Activated T-helper 17 cell treated with anti-CD3 and anti-CD28 coated beads, Interleukin-2, amount 50 U/mL, for 72 hours (primary cell): ENCODE data around the gene IQUB. TPM values are rescaled to one million over a fixed set of nuclear protein-coding genes. Genes with fewer than 3 reads are reported as not detected.
"Not testable (repeated sequence)": the region's sequence is repeated elsewhere in the genome, so short reads cannot be mapped to it uniquely, and the experiment has no call there.

Source experiments
- ATAC-seq: fragments of 150-1000 bp; cut with Tn5 transposase; replicated peaks from 2 replicates; pipeline ENCODE4 v1.10.0; 2021; ENCODE audit warnings: mild to moderate bottlenecking, moderate library complexity
- H3K27ac Mint-ChIP-seq: one replicate; pipeline ENCODE4 v1.8.0; 2022; ENCODE audit warnings: mixed read lengths
- H3K27me3 Mint-ChIP-seq: one replicate; pipeline ENCODE4 v1.8.0; 2022; ENCODE audit warnings: mixed read lengths
- H3K36me3 Mint-ChIP-seq: one replicate; pipeline ENCODE4 v1.8.0; 2022; ENCODE audit warnings: low read depth, mild to moderate bottlenecking, mixed read lengths
- H3K4me1 Mint-ChIP-seq: one replicate; pipeline ENCODE4 v1.8.0; 2022; ENCODE audit warnings: mixed read lengths
- H3K4me3 Mint-ChIP-seq: one replicate; pipeline ENCODE4 v1.8.0; 2022; ENCODE audit warnings: mild to moderate bottlenecking, mixed read lengths
- H3K9me3 Mint-ChIP-seq: one replicate; pipeline ENCODE4 v1.8.0; 2022; ENCODE audit warnings: mixed read lengths
- total RNA-seq, 2 donors: library from RNA; stranded (reverse); gene quantifications; one replicate each; pipeline ENCODE4 v1.2.3, GENCODE V29; 2022

Gene IQUB
- total RNA-seq, 2 donors from 2014 or later, result 0.16 TPM; not detected in 1

DNA sequence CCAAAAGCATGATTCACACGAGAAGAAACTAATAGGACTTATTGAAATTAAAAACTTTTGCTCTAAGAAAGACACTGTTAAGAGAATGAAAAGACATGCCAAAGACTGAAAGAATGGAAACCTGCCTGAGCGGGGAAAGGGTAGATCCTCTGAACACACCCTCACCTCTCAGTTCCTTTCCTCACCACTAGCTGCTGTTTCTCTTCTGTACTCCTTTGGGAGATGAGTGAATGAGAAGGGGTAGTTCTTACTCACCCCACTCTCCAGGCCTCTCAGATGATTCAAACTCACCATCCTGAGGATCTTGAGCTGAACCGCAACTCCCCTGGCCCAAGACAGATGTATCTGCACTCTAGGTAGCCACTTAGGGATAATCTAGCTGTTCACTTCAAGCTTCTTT, 41.9 kb downstream of the IQUB start:
- Mint-ChIP-seq H3K4me1 (no peaks in the 10 kb centered on the region), H3K9me3 (no peaks in the 10 kb centered on the region), H3K4me3 (no peak overlapping the region), H3K27me3 (peaks cover 8% of the 10 kb centered on the region), H3K27ac (no peak overlapping the region), H3K36me3 (no peaks in the 10 kb centered on the region)
- ATAC-seq, result peak; percentile 47

DNA sequence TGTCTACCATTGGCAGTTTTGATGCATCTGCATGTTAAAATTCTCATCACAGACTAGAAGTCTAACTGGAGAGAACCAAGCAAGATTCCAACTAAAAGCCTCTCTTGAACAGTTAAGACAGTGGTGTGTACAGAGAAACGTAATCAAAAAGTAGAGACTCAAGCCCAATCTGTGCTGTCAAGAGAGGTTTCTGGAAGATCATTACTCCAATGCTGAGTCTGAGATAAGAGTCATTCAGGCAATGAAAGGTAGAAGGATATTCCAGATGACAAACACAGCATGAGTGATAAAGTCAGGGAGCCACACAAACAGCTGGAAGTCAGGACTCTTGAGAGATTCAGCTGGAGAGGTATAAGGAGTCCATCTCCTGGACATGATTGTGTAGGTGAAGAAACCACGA, 48.7 kb downstream of the IQUB start:
- ATAC-seq, result no peak
- H3K27ac Mint-ChIP-seq, result no peak overlapping the region
- H3K4me3 Mint-ChIP-seq, result no peak overlapping the region
- peaks cover 18% of the 10 kb centered on the region for H3K27me3 Mint-ChIP-seq
- no peaks in the 10 kb centered on the region for H3K36me3 Mint-ChIP-seq
- no peaks in the 10 kb centered on the region for H3K9me3 Mint-ChIP-seq
- H3K4me1 Mint-ChIP-seq, result no peaks in the 10 kb centered on the region

DNA sequence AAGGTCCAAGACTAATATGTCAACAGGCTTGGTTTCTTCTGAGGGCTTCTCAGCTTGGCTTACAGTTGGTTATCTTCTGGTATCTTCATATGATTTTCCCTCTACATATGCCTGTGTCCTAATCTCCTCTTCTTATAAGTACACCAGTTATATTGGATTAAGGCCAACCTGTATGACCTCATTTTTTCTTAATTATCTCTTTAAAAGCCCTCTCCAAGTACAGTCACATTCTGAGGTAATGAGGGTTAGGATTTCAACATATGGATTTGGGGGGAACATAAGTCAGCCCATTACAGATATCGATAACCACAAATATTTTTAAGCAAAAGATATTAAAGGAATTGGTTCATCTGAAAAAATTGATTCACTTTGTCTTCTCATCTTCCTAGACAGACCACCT, 49.2 kb downstream of the IQUB start:
- H3K36me3 Mint-ChIP-seq, result no peaks in the 10 kb centered on the region
- no peaks in the 10 kb centered on the region for H3K4me1 Mint-ChIP-seq
- no peaks in the 10 kb centered on the region for H3K9me3 Mint-ChIP-seq

DNA sequence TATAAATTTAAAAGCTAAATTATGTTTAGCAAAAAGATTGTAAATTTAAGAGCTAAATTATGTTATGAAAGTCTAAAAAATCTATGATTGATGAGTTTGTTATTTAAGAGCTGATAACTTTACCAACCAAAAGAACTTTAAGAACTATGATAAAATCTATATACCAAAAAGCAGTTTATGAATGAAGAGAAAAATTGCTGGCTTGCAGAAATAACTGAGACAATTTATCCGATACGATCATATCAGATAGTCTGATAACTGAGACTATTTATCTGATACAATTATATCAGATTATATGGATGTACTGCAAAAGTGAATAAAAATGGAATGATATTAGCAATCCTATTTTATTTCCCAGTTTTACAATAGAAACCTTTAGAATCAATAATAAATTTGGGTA, 50.2 kb downstream of the IQUB start:
- ATAC-seq, result no peak
- H3K36me3 Mint-ChIP-seq, result no peaks in the 10 kb centered on the region
- H3K9me3 Mint-ChIP-seq, result no peaks in the 10 kb centered on the region
- no peaks in the 10 kb centered on the region for H3K4me1 Mint-ChIP-seq
- no peak overlapping the region for H3K27ac Mint-ChIP-seq
- no peak overlapping the region for H3K4me3 Mint-ChIP-seq
- peaks cover 20% of the 10 kb centered on the region for H3K27me3 Mint-ChIP-seq

More for the DNA sequence above, 49.2 kb downstream of the IQUB start:
- H3K4me3 Mint-ChIP-seq, result no peak overlapping the region
- peaks cover 20% of the 10 kb centered on the region for H3K27me3 Mint-ChIP-seq
- no peak overlapping the region for H3K27ac Mint-ChIP-seq
- ATAC-seq, result no peak

DNA sequence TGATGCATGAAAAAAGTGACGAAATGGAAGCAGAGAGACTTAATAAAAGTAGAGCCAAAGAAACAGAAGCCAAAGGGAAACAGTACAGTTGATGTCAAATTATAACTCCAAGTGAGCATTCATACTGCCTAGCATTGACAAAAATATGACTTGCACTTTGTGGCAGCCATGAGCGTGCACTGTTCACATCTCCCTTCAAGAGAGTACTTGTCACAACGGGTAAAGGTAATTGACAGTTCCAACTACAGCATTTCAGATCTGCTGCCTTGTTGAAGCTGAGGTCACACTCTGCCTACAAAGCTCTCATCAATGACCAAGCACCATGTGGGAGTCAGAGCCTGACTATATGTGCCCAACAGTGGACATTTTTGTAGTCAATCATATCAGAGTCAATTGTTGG, 54.3 kb downstream of the IQUB start:
- Mint-ChIP-seq H3K9me3 (peaks cover 4% of the 10 kb centered on the region), H3K4me3 (no peak overlapping the region), H3K27me3 (peaks cover 29% of the 10 kb centered on the region), H3K27ac (no peak overlapping the region), H3K4me1 (no peaks in the 10 kb centered on the region), H3K36me3 (no peaks in the 10 kb centered on the region)
- ATAC-seq, result no peak

DNA sequence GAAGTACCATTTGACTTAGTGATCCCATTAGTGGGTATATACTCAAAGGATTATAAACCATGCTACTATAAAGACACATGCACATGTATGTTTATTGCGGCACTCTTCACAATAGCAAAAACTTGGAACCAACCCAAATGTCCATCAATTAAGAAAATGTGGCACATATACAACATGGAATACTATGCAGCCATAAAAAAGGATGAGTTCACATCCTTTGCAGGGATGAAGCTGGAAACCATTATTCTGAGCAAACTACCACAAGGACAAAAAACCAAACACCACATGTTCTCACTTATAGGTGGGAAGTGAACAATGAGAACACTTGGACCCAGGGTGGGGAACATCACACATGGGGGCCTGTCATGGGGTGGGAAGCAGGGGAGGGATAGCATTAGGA, 56.3 kb downstream of the IQUB start:
- not testable (repeated sequence) for ATAC-seq, H3K9me3 Mint-ChIP-seq, H3K4me3 Mint-ChIP-seq, H3K36me3 Mint-ChIP-seq, H3K4me1 Mint-ChIP-seq, H3K27ac Mint-ChIP-seq
- H3K27me3 Mint-ChIP-seq, result peaks cover 29% of the 10 kb centered on the region

DNA sequence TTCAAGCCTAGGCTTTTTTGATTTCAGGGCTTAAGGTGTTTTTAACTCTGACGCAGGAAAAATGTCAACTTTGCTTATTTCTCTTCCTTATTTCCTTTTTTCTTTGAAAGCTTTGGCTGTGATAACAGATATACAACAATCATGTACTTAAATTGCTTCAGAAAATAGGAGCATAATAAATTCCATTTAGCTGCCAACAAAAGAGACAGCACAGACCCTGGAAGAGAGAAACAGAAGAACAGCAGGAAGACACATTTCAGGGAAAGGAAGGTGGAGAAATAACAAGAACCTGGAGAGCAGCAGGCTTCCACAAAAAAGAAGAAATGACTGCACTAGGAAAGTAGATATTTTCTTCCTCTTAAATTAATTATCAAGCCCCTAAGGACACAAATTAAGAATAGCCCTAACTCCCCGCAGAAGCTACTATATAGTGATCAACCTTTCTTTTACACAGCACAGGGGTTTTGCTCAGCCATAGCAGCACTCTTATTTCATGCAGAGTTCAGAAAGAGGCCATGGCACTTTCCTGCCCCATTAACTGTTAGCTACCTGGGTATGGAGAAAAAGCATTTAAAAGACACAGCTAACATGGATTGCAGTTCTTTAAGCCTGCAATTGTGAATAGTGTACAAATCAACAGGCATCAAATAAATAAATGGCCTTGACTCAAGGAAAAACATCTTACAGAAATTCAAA, 61.5 kb downstream of the IQUB start:
- Mint-ChIP-seq H3K9me3 (peaks cover 4% of the 10 kb centered on the region), H3K4me3 (no peak overlapping the region), H3K36me3 (no peaks in the 10 kb centered on the region), H3K27me3 (peaks cover 15% of the 10 kb centered on the region), H3K27ac (no peak overlapping the region), H3K4me1 (no peaks in the 10 kb centered on the region)
- no peak for ATAC-seq

DNA sequence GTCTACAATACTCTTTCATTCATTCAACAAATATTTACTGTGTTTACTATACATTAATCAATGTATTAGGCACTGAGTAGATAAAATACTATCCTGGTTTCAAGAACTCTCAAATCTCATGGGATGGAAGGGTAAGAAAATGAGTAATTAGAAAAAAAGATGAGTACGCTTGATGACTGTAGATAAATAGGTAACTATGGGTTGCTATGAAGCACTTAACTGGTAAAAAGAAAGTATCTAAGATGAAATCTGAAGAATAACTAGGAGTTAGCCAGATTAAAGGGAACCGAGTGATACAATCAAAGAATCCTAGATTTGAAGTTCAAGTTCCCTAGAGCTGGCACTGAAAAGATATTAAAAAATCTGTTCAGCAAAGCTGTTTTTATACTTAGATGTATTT, 62.1 kb downstream of the IQUB start:
- Mint-ChIP-seq H3K36me3 (no peaks in the 10 kb centered on the region), H3K9me3 (peaks cover 4% of the 10 kb centered on the region), H3K27ac (no peak overlapping the region), H3K4me3 (no peak overlapping the region), H3K27me3 (peaks cover 15% of the 10 kb centered on the region), H3K4me1 (no peaks in the 10 kb centered on the region)
- no peak for ATAC-seq

DNA sequence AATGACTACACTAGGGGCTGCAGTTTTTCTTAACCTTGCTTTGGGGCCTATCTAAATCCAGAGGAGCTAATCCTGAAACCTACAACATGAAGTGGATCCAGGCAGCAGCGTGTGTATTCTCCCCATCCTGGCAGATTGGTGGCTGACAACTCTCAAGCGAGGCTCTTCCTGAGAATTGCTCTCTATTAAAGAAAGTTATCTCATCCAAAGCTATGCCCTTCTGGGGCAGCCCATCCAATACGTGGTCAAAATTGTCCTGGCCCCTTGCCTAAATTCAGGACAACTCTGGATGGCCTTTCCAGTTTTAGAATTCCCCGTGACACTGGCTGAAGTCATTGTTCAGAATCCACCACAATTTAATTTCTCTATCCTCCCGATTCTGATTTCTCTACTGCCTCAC, 66.1 kb downstream of the IQUB start:
- no peak overlapping the region for H3K27ac Mint-ChIP-seq

DNA sequence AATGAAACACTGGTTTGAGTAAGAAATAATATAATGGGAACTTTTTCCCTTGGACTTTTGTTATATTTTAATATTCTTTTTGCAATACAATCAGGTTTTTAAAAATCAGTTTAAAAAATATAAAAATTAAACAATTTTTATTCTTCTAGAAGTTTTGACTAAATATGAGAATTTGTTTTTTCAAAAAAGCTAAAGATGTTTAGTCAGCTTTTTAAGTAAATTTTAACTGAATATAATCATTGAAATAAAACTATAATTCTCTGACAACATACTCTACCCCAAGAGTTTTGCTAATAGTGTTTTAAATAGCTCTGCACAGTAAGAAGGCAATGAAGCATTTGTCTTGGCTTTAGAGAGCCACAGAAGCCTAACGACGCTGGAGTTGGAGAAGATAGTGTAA, 70.5 kb downstream of the IQUB start:
- no peaks in the 10 kb centered on the region for H3K4me1 Mint-ChIP-seq
- H3K27ac Mint-ChIP-seq, result no peak overlapping the region
- H3K4me3 Mint-ChIP-seq, result no peak overlapping the region
- H3K36me3 Mint-ChIP-seq, result no peaks in the 10 kb centered on the region
- H3K27me3 Mint-ChIP-seq, result no peaks in the 10 kb centered on the region
- H3K9me3 Mint-ChIP-seq, result no peaks in the 10 kb centered on the region
- ATAC-seq, result no peak

More for the DNA sequence above, 66.1 kb downstream of the IQUB start:
- H3K4me3 Mint-ChIP-seq, result no peak overlapping the region
- H3K27me3 Mint-ChIP-seq, result no peaks in the 10 kb centered on the region
- no peak for ATAC-seq
- no peaks in the 10 kb centered on the region for H3K4me1 Mint-ChIP-seq
- H3K9me3 Mint-ChIP-seq, result no peaks in the 10 kb centered on the region
- no peaks in the 10 kb centered on the region for H3K36me3 Mint-ChIP-seq

DNA sequence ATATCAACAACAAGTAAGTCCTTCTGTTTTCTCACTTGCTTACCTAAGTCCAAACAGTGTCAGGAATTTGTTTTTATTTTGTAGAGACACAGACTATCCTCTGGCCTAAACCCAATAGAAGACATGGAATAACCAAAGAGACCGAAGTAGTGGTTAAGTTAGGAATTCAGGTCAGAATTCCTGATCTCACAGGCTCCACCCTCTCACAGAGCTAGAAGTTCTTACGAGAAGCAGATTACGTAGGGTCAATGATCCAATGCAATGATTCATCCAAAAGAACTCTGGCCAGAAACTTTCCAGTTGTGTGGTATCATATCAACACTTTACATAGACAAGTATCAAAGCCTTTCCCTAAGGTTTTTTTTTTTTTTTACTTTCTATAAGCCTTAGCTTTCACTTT, 73.8 kb downstream of the IQUB start:
- no peaks in the 10 kb centered on the region for H3K4me1 Mint-ChIP-seq
- no peaks in the 10 kb centered on the region for H3K27me3 Mint-ChIP-seq
- ATAC-seq, result no peak
- no peak overlapping the region for H3K27ac Mint-ChIP-seq
- no peaks in the 10 kb centered on the region for H3K9me3 Mint-ChIP-seq
- no peaks in the 10 kb centered on the region for H3K36me3 Mint-ChIP-seq
- no peak overlapping the region for H3K4me3 Mint-ChIP-seq

DNA sequence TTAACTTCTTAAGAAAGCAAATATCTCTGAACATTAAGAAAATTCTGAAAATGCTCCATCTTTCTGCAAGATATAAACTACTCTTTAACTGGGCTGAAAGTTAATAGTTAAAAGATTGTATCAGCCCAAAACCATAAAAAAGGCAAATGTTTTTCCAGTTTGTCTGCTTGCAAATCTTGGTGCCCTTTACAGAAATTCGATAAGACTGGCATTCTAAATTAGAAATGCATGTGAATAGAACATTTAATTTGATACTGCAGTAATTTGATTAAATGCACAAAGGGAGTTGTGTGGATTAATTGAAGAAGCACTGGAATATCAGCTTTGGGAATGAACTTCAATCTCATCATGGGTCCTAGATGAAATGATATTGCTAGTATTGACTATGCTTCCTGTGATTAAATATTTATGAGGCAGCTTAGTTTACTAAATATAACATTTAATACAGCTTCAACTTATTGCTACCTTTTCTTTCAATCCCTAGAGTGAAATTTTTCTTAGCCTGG, 78.4 kb downstream of the IQUB start:
- Mint-ChIP-seq H3K27ac (no peak overlapping the region), H3K4me3 (no peak overlapping the region), H3K4me1 (no peaks in the 10 kb centered on the region), H3K27me3 (peaks cover 8% of the 10 kb centered on the region), H3K9me3 (peaks cover 6% of the 10 kb centered on the region), H3K36me3 (no peaks in the 10 kb centered on the region)
- no peak for ATAC-seq

DNA sequence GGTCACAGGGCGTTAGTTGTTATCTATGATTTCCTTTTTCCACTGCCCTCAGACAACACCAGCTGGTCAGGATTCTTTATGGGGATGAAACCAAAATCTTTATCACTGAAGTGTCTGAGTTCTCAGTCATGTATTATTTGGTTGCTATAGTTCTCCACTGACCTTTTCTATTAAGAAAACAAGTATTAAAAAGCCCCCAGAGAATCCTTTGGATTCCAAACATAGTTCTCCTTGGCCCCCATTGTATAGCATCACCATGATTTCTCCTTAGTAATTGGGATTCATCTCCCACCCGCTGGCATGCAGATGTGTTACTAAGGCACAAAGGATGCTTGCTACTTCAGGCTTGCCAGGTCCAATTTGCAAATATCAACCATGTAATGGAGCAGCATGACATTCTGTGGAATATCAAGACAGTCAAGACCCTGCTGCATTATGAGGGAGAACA, 94.3 kb downstream of the IQUB start:
- H3K9me3 Mint-ChIP-seq, result peaks cover 3% of the 10 kb centered on the region
- H3K4me1 Mint-ChIP-seq, result no peaks in the 10 kb centered on the region
- ATAC-seq, result no peak
- H3K27me3 Mint-ChIP-seq, result no peaks in the 10 kb centered on the region
- H3K36me3 Mint-ChIP-seq, result no peaks in the 10 kb centered on the region
- H3K27ac Mint-ChIP-seq, result no peak overlapping the region
- H3K4me3 Mint-ChIP-seq, result no peak overlapping the region

DNA sequence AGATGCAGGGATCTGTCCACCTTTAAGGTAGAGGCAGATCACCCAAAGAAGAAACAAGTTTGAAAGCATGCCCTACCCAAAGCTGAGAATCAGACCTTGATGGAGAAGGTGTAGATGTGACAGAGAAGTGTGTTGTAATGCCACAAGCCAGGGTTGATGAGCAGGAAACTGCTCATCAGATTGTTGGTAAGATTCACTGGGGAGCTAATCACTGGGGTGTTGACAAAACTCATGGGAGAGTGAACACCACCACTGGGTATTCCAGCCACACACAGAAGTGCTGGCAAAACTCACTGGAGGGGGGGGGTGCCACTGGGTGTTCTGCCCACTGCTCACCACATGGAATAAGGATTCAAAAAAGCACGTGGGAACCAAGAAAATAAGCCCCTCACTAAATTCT, 95.2 kb downstream of the IQUB start:
- ATAC-seq, result no peak
- H3K4me3 Mint-ChIP-seq, result no peak overlapping the region

DNA sequence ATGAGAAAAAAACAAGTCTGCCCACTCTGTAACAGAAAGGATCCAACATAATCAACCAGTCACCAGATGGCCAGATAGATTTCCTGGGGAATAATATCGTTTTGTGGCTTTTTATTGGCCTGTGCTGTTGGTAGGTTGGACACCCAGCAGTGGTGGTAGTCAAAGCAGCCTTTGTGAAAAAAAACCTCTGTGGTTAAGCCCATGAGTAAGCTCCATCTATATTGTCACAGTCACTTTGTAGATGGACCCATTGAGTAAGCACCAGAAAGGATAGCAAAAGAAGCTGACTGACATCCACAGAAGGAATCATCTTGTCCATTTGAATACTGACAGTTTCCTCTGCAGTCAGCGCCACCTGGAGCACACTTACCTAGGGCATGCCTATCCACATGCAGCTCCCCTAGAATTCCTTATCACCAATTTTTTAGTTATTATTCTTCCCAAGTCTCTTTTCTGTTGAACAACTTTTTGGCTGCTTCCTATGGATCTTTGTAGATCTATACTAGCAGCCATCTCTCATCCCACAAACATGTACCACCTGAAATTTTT, 96.9 kb downstream of the IQUB start:
- H3K9me3 Mint-ChIP-seq, result no peaks in the 10 kb centered on the region
- peak; percentile 52 for ATAC-seq

More for the DNA sequence above, 95.2 kb downstream of the IQUB start:
- H3K4me1 Mint-ChIP-seq, result no peaks in the 10 kb centered on the region
- H3K36me3 Mint-ChIP-seq, result no peaks in the 10 kb centered on the region
- H3K27me3 Mint-ChIP-seq, result no peaks in the 10 kb centered on the region
- H3K27ac Mint-ChIP-seq, result no peak overlapping the region
- peaks cover 3% of the 10 kb centered on the region for H3K9me3 Mint-ChIP-seq

More for the DNA sequence above, 96.9 kb downstream of the IQUB start:
- Mint-ChIP-seq H3K4me1 (no peaks in the 10 kb centered on the region), H3K27me3 (no peaks in the 10 kb centered on the region), H3K27ac (no peak overlapping the region), H3K36me3 (no peaks in the 10 kb centered on the region), H3K4me3 (no peak overlapping the region)
